ENCODE results near the gene EXTL1.

EXTL1 gene

GRCh38 chr1:26070296-26070962, 48.9 kb downstream of the EXTL1 start:
- peaks cover 45% of the 10 kb centered on the region for H3K27me3 Mint-ChIP-seq (ENCODE audit: low read depth)
- TF ChIP-seq, protein P1, sequence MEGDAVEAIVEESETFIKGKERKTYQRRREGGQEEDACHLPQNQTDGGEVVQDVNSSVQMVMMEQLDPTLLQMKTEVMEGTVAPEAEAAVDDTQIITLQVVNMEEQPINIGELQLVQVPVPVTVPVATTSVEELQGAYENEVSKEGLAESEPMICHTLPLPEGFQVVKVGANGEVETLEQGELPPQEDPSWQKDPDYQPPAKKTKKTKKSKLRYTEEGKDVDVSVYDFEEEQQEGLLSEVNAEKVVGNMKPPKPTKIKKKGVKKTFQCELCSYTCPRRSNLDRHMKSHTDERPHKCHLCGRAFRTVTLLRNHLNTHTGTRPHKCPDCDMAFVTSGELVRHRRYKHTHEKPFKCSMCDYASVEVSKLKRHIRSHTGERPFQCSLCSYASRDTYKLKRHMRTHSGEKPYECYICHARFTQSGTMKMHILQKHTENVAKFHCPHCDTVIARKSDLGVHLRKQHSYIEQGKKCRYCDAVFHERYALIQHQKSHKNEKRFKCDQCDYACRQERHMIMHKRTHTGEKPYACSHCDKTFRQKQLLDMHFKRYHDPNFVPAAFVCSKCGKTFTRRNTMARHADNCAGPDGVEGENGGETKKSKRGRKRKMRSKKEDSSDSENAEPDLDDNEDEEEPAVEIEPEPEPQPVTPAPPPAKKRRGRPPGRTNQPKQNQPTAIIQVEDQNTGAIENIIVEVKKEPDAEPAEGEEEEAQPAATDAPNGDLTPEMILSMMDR (IDR thresholded peaks at IDR 0.05; ENCODE audit: unreplicated experiment in 3 of 3), result no peak
- H3K4me1 Mint-ChIP-seq, result peaks cover 31% of the 10 kb centered on the region
- no peaks in the 10 kb centered on the region for H3K36me3 Mint-ChIP-seq (ENCODE audit: low read depth)
- no peak overlapping the region for H3K4me3 Mint-ChIP-seq
- H3K9me3 Mint-ChIP-seq, result no peaks in the 10 kb centered on the region
- no peak overlapping the region for H3K27ac Mint-ChIP-seq

DNA sequence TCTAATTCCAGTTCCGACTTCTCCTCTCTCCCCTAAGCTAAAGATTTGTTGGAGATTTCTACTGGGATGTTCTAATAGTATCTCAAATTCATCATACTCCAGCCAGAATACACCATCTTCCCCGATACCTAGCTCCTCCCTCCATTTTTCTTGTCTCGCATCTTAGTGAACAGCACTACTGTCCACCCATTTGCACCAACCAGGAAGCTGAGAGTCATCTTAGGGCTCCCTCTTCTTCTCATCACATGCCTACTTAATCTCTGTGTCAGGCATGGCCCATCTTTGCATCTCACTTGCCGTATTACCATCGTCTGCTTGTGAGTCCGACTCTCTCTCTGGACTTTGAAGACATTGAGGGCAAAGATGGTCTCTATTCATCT, 49.4 kb downstream of the EXTL1 start:
- Mint-ChIP-seq H3K9me3 (no peaks in the 10 kb centered on the region), H3K4me1 (peaks cover 26% of the 10 kb centered on the region), H3K27ac (no peak overlapping the region), H3K36me3 (ENCODE audit: low read depth) (no peaks in the 10 kb centered on the region), H3K27me3 (ENCODE audit: low read depth) (peaks cover 48% of the 10 kb centered on the region), H3K4me3 (no peak overlapping the region)
- TF ChIP-seq, protein P1 (IDR thresholded peaks at IDR 0.05; ENCODE audit: unreplicated experiment in 3 of 3), result no peak

DNA sequence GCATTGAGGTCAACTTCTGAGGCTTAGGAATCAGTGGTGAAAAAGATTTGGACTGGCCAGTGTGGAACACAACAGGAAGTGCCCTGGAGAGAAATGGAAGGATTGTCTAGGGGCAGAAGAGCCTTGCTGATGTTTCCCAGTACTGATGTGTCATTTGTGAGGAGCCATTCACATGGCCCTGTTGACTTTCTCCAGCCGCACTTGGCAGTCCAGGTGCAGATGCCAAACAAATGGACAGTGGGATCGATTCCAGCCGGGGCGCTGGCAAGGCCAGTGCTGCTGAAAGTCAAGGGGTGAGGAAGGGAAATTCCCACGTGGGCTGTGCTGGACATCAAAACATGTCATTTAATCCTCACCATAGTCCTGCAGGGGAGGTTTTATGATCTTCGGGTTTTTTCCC, 50.7 kb downstream of the EXTL1 start:
- Mint-ChIP-seq H3K27ac (no peak overlapping the region), H3K4me3 (no peak overlapping the region), H3K9me3 (no peaks in the 10 kb centered on the region), H3K27me3 (ENCODE audit: low read depth) (peaks cover 55% of the 10 kb centered on the region), H3K36me3 (ENCODE audit: low read depth) (no peaks in the 10 kb centered on the region), H3K4me1 (peaks cover 22% of the 10 kb centered on the region)
- TF ChIP-seq, protein P1 (IDR thresholded peaks at IDR 0.05; ENCODE audit: unreplicated experiment in 3 of 3), result no peak

DNA sequence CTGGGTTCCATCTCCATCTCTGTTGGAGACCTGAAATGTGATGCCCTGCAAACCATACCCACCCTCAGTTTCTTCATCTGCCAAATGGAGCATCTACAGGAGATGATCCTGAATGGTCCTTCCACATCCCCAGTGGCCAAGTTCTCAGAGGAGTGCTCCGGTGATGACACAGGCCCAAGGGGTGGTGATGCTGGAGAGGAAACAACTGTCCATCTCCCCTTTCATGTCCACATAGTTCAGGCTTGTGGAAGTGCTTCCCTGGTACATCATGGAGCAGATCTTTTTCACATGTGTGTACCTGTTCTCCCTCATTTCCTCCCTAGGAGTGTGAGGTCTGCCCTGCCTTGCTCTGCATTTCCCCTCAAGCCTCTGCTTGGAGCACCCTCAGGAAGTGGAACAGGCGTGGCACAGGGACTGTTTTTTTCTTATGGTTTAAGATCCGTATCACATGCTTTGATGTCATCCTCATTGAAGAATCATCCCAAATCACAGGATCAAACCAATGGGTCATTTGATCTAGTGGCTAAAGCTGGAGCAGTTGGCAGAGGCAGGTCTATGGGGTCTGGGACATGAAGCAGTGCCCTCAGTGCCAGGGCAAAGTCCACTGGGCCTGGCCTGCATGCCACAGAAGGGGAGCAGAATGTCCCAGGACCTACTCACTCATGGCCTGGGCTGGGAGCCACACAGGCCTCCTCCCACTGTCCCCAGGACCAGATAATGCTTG, 54.0 kb downstream of the EXTL1 start:
- H3K4me3 Mint-ChIP-seq, result no peak overlapping the region
- H3K9me3 Mint-ChIP-seq, result no peaks in the 10 kb centered on the region
- TF ChIP-seq, protein P1 (IDR thresholded peaks at IDR 0.05; ENCODE audit: unreplicated experiment in 3 of 3), result no peak
- H3K36me3 Mint-ChIP-seq (ENCODE audit: low read depth), result no peaks in the 10 kb centered on the region
- H3K4me1 Mint-ChIP-seq, result peaks cover 24% of the 10 kb centered on the region
- peaks cover 37% of the 10 kb centered on the region for H3K27me3 Mint-ChIP-seq (ENCODE audit: low read depth)
- no peak overlapping the region for H3K27ac Mint-ChIP-seq

DNA sequence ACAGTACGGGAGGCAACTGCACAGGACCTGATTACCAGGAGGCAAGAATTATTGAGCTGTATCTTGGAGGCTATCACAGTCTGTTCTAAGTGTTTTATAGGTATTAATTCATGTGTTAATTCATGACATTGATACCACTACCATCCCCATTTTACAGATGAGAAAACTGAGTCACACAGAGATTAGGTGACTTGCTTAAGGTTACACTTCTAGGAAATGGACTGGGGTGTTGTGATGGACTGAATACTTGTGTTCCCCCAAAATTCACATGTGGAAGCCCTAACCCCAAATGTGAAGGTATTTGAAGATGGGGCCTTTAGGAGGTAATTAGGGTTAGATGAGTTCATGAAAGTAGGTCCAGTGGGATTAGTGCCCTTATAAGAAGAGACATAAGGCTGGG, 55.9 kb downstream of the EXTL1 start:
- TF ChIP-seq, protein P1 (IDR thresholded peaks at IDR 0.05; ENCODE audit: unreplicated experiment in 3 of 3), result no peak
- Mint-ChIP-seq H3K27ac (no peak overlapping the region), H3K4me3 (no peak overlapping the region), H3K4me1 (peaks cover 18% of the 10 kb centered on the region), H3K27me3 (ENCODE audit: low read depth) (peaks cover 28% of the 10 kb centered on the region), H3K36me3 (ENCODE audit: low read depth) (no peaks in the 10 kb centered on the region), H3K9me3 (no peaks in the 10 kb centered on the region)
